ENCODE data around the gene FOXE3.

Gene FOXE3

DNA sequence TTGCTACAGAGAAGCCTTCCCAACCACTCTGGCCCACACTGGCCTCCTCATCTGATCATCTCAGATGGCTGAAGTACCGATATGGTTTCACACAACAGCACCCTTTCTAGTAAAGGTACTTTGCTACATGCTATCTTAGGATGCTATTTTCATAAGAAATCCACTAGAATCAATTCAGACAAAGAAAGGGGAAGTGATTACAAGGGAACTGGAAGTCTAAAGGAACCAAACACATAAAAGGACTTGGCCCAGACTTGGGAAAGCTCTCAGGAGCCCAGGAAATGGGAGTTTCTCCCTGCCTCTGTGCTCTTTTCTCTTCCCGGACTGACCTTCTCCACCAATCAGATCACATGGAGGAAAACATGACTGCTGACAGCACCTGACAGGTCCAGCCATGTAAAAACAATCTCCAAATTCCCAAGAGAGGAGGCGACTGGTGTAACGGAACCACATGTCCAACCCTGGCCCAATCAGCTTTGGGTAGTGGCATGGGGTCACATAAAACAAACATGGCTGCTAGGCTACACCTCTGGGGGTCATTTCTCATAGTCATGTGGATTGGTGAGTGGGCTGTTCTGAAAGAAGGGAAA is 12.7 kb upstream of the FOXE3 start:
- no peak overlapping the region for H3K4me3 ChIP-seq (ENCODE audit: low read depth, low read length)
- TF ChIP-seq, protein P1, sequence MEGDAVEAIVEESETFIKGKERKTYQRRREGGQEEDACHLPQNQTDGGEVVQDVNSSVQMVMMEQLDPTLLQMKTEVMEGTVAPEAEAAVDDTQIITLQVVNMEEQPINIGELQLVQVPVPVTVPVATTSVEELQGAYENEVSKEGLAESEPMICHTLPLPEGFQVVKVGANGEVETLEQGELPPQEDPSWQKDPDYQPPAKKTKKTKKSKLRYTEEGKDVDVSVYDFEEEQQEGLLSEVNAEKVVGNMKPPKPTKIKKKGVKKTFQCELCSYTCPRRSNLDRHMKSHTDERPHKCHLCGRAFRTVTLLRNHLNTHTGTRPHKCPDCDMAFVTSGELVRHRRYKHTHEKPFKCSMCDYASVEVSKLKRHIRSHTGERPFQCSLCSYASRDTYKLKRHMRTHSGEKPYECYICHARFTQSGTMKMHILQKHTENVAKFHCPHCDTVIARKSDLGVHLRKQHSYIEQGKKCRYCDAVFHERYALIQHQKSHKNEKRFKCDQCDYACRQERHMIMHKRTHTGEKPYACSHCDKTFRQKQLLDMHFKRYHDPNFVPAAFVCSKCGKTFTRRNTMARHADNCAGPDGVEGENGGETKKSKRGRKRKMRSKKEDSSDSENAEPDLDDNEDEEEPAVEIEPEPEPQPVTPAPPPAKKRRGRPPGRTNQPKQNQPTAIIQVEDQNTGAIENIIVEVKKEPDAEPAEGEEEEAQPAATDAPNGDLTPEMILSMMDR (IDR thresholded peaks at IDR 0.05; ENCODE audit: low read depth, low read length): no peak

GRCh38 chr1:47405697-47406096 is 10.4 kb upstream of the FOXE3 start:
- TF ChIP-seq, protein P1 (IDR thresholded peaks at IDR 0.05; ENCODE audit: low read depth, low read length): no peak
- H3K4me3 ChIP-seq (ENCODE audit: low read depth, low read length): no peak overlapping the region

DNA sequence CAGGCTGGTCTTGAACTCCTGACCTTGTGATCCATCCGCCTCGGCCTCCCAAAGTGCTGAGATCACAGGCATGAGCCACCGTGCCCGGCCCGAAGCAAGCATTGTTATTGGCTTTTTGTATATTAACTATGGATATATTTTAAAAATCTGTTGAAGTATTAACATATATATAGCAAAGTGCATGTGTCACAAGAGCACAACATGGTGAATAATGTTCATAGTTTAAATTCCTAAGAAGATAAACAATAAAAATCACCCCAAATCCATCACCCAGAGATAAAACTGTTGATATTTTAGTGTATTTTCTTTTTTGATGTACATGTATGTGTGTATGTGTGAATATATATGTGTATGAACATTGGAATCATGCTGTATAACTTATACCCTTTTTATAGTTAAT is 9.1 kb upstream of the FOXE3 start:
- TF ChIP-seq, protein P1 (IDR thresholded peaks at IDR 0.05; ENCODE audit: low read depth, low read length): no peak
- H3K4me3 ChIP-seq (ENCODE audit: low read depth, low read length): no peak overlapping the region

GRCh38 chr1:47407481-47407880 is 8.6 kb upstream of the FOXE3 start:
- TF ChIP-seq, protein P1 (IDR thresholded peaks at IDR 0.05; ENCODE audit: low read depth, low read length): no peak
- no peak overlapping the region for H3K4me3 ChIP-seq (ENCODE audit: low read depth, low read length)

GRCh38 chr1:47409311-47410067 is 6.6 kb upstream of the FOXE3 start:
- no peak overlapping the region for H3K4me3 ChIP-seq (ENCODE audit: low read depth, low read length)
- TF ChIP-seq, protein P1 (IDR thresholded peaks at IDR 0.05; ENCODE audit: low read depth, low read length): no peak

GRCh38 chr1:47410068-47410455 is 6.0 kb upstream of the FOXE3 start:
- H3K4me3 ChIP-seq (ENCODE audit: low read depth, low read length): no peak overlapping the region
- TF ChIP-seq, protein P1 (IDR thresholded peaks at IDR 0.05; ENCODE audit: low read depth, low read length): no peak

GRCh38 chr1:47411436-47411835 is 4.6 kb upstream of the FOXE3 start:
- no peak overlapping the region for H3K4me3 ChIP-seq (ENCODE audit: low read depth, low read length)
- TF ChIP-seq, protein P1 (IDR thresholded peaks at IDR 0.05; ENCODE audit: low read depth, low read length): no peak
